ENCODE results near the gene NR2E1. TPM values are rescaled to one million over a fixed set of nuclear protein-coding genes. Genes with fewer than 3 reads are reported as not detected.

The NR2E1 gene
- total and polyA plus RNA-seq, 8 donors = not detected

DNA sequence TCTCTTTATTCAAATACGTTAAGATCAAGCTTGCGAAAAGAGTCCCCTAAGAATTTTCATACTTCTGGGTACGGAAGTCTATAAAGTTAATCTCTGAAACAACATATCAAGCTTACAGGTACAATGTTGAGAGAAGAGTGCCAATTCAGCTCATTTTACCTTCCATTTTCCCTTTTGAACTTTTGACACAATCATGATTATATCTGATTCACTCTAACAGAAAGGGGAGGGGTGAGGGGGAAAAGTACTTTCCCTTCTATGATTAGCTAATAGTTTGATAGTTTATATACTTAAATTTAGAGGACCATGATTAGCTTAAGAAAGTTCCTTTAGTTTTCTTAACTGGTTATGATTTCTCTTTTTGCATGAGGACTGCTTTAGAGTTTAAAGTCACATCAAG is 61.5 kb downstream of the NR2E1 start:
- DNase-seq = no peak
- TF ChIP-seq POLR2A (IDR thresholded peaks at IDR 0.05) = no peak
- TF ChIP-seq, protein P1, sequence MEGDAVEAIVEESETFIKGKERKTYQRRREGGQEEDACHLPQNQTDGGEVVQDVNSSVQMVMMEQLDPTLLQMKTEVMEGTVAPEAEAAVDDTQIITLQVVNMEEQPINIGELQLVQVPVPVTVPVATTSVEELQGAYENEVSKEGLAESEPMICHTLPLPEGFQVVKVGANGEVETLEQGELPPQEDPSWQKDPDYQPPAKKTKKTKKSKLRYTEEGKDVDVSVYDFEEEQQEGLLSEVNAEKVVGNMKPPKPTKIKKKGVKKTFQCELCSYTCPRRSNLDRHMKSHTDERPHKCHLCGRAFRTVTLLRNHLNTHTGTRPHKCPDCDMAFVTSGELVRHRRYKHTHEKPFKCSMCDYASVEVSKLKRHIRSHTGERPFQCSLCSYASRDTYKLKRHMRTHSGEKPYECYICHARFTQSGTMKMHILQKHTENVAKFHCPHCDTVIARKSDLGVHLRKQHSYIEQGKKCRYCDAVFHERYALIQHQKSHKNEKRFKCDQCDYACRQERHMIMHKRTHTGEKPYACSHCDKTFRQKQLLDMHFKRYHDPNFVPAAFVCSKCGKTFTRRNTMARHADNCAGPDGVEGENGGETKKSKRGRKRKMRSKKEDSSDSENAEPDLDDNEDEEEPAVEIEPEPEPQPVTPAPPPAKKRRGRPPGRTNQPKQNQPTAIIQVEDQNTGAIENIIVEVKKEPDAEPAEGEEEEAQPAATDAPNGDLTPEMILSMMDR (IDR thresholded peaks at IDR 0.05) = no peak
- TF ChIP-seq EP300 (IDR thresholded peaks at IDR 0.05) = no peak
- TF ChIP-seq POLR2AphosphoS5 (IDR thresholded peaks at IDR 0.05) = no peak
- H3K4me3 ChIP-seq = no peak overlapping the region
- H3K4me1 ChIP-seq = peaks cover 0 to 23% (median 3%) of the 10 kb centered on the region in 4 donors
- no peaks in the 10 kb centered on the region for H3K27me3 ChIP-seq
- H3K9me3 ChIP-seq = no peaks in the 10 kb centered on the region
- intact Hi-C loops (cut with DNase I; ENCODE audit: low total_unique reads) = no loop called here
- WGBS, 5 donors = 66 to 91% (median 75%) methylated on average over 3 of the region's 3 CpGs
- H3K36me3 ChIP-seq = peaks cover 0 to 17% (median 7%) of the 10 kb centered on the region in 4 donors
- no peak overlapping the region for H3K27ac ChIP-seq

DNA sequence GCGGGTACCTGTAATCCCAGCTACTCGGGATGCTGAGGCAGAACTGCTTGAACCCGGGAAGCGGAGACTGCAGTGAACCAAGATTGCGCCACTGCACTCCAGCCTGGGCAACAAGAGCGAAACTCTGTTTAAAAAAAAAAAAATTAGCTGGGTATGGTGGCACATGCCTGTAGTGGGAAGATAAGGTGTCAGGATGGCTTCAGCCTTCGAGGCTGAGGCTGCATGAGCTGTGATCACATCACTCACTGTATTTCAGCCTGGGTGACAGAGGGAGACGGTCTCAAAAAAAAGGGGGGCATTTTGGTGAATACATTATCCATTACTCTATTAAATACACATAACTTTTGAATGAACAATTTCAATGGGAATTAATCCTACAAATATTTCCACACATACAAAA is 62.6 kb downstream of the NR2E1 start:
- WGBS, 5 donors = 95 to 97% (median 96%) methylated on average over 8 of the region's 8 CpGs
- DNase-seq = no peak

DNA sequence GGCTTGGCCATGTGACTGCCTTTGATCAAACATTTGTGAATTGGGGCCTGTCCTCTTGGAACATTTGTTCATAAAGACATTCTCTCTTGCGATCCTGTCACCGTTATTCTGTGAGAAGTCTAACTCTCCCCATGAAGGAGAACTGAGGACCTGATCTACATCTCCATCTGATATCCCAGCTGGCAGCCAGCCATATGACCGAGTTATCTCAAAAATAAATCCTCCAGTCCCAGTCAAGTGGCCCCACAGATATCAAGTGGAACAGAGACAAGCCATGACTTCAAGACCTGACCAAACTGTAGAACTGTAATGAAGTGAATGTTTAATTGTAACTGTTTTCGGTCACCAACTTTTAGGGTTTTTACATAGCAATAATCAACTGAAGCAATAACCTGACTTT is 69.3 kb downstream of the NR2E1 start:
- Histone ChIP-seq H3K9me3 (no peaks in the 10 kb centered on the region), H3K36me3 (peaks cover 0 to 30% (median 18%) of the 10 kb centered on the region in 4 donors), H3K4me1 (peaks cover 0 to 15% (median 7%) of the 10 kb centered on the region in 4 donors), H3K27me3 (no peaks in the 10 kb centered on the region), H3K4me3 (no peak overlapping the region), H3K27ac (no peak overlapping the region)
- intact Hi-C loops (cut with DNase I; ENCODE audit: low total_unique reads) = no loop called here
- no peak for DNase-seq
- TF ChIP-seq POLR2A (IDR thresholded peaks at IDR 0.05) = no peak
- TF ChIP-seq POLR2AphosphoS5 (IDR thresholded peaks at IDR 0.05) = no peak
- TF ChIP-seq EP300 (IDR thresholded peaks at IDR 0.05) = no peak
- TF ChIP-seq, protein P1 (IDR thresholded peaks at IDR 0.05) = no peak
- WGBS, 5 donors = 77 to 89% (median 83%) methylated on average over 4 of the region's 4 CpGs

More for the DNA sequence above, 62.6 kb downstream of the NR2E1 start:
- TF ChIP-seq POLR2A (IDR thresholded peaks at IDR 0.05) (no peak), POLR2AphosphoS5 (IDR thresholded peaks at IDR 0.05) (no peak), EP300 (IDR thresholded peaks at IDR 0.05) (no peak)
- TF ChIP-seq, protein P1 (IDR thresholded peaks at IDR 0.05) = no peak
- H3K27me3 ChIP-seq = no peaks in the 10 kb centered on the region
- no peaks in the 10 kb centered on the region for H3K9me3 ChIP-seq
- peaks cover 0 to 14% (median 7%) of the 10 kb centered on the region in 4 donors for H3K4me1 ChIP-seq
- H3K4me3 ChIP-seq = no peak overlapping the region
- peaks cover 0 to 7% (median 0%) of the 10 kb centered on the region in 4 donors for H3K36me3 ChIP-seq
- H3K27ac ChIP-seq = no peak overlapping the region
- intact Hi-C loops (cut with DNase I; ENCODE audit: low total_unique reads) = no loop called here

DNA sequence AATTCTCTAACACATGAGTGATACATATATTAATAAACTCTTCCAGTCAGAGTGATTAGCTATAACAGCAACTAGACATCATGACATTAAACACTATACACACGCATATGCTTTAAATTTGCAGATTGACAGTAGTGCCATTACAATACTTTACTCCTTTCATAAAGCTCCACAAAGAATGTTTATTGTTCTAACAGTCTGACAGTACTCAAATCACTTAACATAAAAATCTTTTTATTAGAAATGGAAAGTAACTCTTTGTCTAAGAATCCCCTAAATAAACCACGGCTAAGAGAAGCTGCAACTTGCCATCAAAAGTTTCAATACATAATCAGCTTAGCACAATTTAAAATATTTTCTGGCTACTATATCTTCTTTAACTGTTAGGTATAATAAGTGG is 71.0 kb downstream of the NR2E1 start:
- intact Hi-C loops (cut with DNase I; ENCODE audit: low total_unique reads) = no loop called here
- Histone ChIP-seq H3K4me1 (peaks cover 0 to 12% (median 4%) of the 10 kb centered on the region in 4 donors), H3K9me3 (no peaks in the 10 kb centered on the region), H3K36me3 (peaks cover 0 to 30% (median 24%) of the 10 kb centered on the region in 4 donors), H3K27me3 (no peaks in the 10 kb centered on the region), H3K27ac (no peak overlapping the region), H3K4me3 (no peak overlapping the region)
- TF ChIP-seq POLR2A (IDR thresholded peaks at IDR 0.05) = no peak
- TF ChIP-seq, protein P1 (IDR thresholded peaks at IDR 0.05) = no peak
- TF ChIP-seq POLR2AphosphoS5 (IDR thresholded peaks at IDR 0.05) = no peak
- no peak for TF ChIP-seq EP300 (IDR thresholded peaks at IDR 0.05)
- 45 to 72% (median 50%) methylated on average over 2 of the region's 2 CpGs for WGBS, 5 donors
- DNase-seq = no peak

All from stomach (tissue), 9 donors.